Measurements from ENCODE around the gene ADAR. TPM values are rescaled to one million over a fixed set of nuclear protein-coding genes. Genes with fewer than 3 reads are reported as not detected.

The ADAR gene
- total and polyA plus RNA-seq, 10 donors: 25.6 to 249 (median 225) TPM

- Histone ChIP-seq H3K4me3 (peak overlapping the region; percentile 88 to 99 (median 98)), H3K4me1 (peaks cover 10 to 67% (median 40%) of the 10 kb centered on the region in 6 donors), H3K36me3 (peaks cover 0 to 14% (median 0%) of the 10 kb centered on the region in 6 donors), H3K27me3 (replicated peaks in 1 of 7) (no peaks in the 10 kb centered on the region), H3K27ac (peak overlapping the region; percentile 91 to 97 (median 94)), H3K9me3 (peaks cover 0 to 14% (median 12%) of the 10 kb centered on the region in 8 donors)
- WGBS, 5 donors: 14 to 22% (median 19%) methylated on average over 10 of the region's 10 CpGs
- peak; percentile 45 for DNase-seq
- intact Hi-C loops (cut with DNase I; ENCODE audit: low total_unique reads): no loop called here
- TF ChIP-seq POLR2A (IDR thresholded peaks at IDR 0.05) (no peak), POLR2AphosphoS5 (IDR thresholded peaks at IDR 0.05) (no peak), CTCF (IDR thresholded peaks at IDR 0.05 in 8 of 11, conservative IDR thresholded peaks at IDR 0.05 in 3 of 11) (no peak)
Observed at GRCh38 chr1:154626456-154627256, 18.7 kb upstream of the ADAR start.

- peak overlapping the region in 4 of 8 donors; percentile 9 to 96 (median 18) for H3K27ac ChIP-seq
- DNase-seq: no peak
- no peak for TF ChIP-seq CTCF (IDR thresholded peaks at IDR 0.05 in 8 of 11, conservative IDR thresholded peaks at IDR 0.05 in 3 of 11)
- TF ChIP-seq POLR2AphosphoS5 (IDR thresholded peaks at IDR 0.05): no peak
- TF ChIP-seq POLR2A (IDR thresholded peaks at IDR 0.05): no peak
- H3K4me1 ChIP-seq: peaks cover 10 to 82% (median 44%) of the 10 kb centered on the region in 6 donors
- H3K4me3 ChIP-seq: no peak overlapping the region
- intact Hi-C loops (cut with DNase I; ENCODE audit: low total_unique reads): no loop called here
- H3K9me3 ChIP-seq: peaks cover 0 to 10% (median 9%) of the 10 kb centered on the region in 8 donors
- 83 to 97% (median 94%) methylated on average over 8 of the region's 8 CpGs for WGBS, 5 donors
- H3K27me3 ChIP-seq (replicated peaks in 1 of 7): no peaks in the 10 kb centered on the region
- peaks cover 0 to 14% (median 0%) of the 10 kb centered on the region in 6 donors for H3K36me3 ChIP-seq
Observed at GRCh38 chr1:154624746-154625643, 17.0 kb upstream of the ADAR start.

- H3K9me3 ChIP-seq: no peaks in the 10 kb centered on the region
- peak overlapping the region in 4 of 8 donors; percentile 50 to 62 (median 56) for H3K27ac ChIP-seq
- H3K27me3 ChIP-seq (replicated peaks in 1 of 7): no peaks in the 10 kb centered on the region
- peak; percentile 55 for DNase-seq
- H3K4me3 ChIP-seq: no peak overlapping the region
- 50 to 59% (median 55%) methylated on average over 3 of the region's 3 CpGs for WGBS, 5 donors
- peaks cover 0 to 23% (median 2%) of the 10 kb centered on the region in 6 donors for H3K36me3 ChIP-seq
- TF ChIP-seq POLR2AphosphoS5 (IDR thresholded peaks at IDR 0.05): peak in 1 of 3 donors; percentile 44
- TF ChIP-seq CTCF (IDR thresholded peaks at IDR 0.05 in 8 of 11, conservative IDR thresholded peaks at IDR 0.05 in 3 of 11): no peak
- intact Hi-C loops (cut with DNase I; ENCODE audit: low total_unique reads): no loop called here
- peaks cover 10 to 94% (median 48%) of the 10 kb centered on the region in 6 donors for H3K4me1 ChIP-seq
Observed at GRCh38 chr1:154623358-154623757, 15.4 kb upstream of the ADAR start.

Data from spleen (tissue), 11 donors.